H9 (cell line): Measurements from ENCODE around the gene HS1BP3. TPM values are rescaled to one million over a fixed set of nuclear protein-coding genes. Genes with fewer than 3 reads are reported as not detected.

Experiments used
- DNase-seq: peaks from one replicate; pipeline ENCODE4 v3.0.0-alpha.2; 2017
- H2AFZ ChIP-seq: one replicate; pipeline ENCODE4 v1.6.1; 2013; ENCODE audit warnings: mild to moderate bottlenecking, low read length, control low read depth, moderate library complexity
- H2AK5ac ChIP-seq: 2 replicates; pipeline ENCODE4 v1.6.1; 2013; ENCODE audit warnings: low read length, control low read depth, mixed read lengths; ENCODE audit not compliant: insufficient read length
- H2BK120ac ChIP-seq: one replicate; pipeline ENCODE4 v1.6.1; 2013; ENCODE audit warnings: low read depth, mild to moderate bottlenecking, low read length, control low read depth, inconsistent platforms; ENCODE audit not compliant: poor library complexity, severe bottlenecking
- H2BK12ac ChIP-seq: 2 replicates; pipeline ENCODE4 v1.6.1; 2013; ENCODE audit warnings: low read length, control low read depth, mixed read lengths, low read depth; ENCODE audit not compliant: insufficient read length
- H2BK15ac ChIP-seq: 2 replicates; pipeline ENCODE4 v1.6.1; 2013; ENCODE audit warnings: low read depth, low read length, control low read depth
- H2BK20ac ChIP-seq: one replicate; pipeline ENCODE4 v1.6.1; 2013; ENCODE audit warnings: low read depth, mild to moderate bottlenecking, low read length, control low read depth, inconsistent platforms; ENCODE audit not compliant: poor library complexity, severe bottlenecking
- H2BK5ac ChIP-seq: 2 replicates; pipeline ENCODE4 v1.6.1; 2013; ENCODE audit warnings: low read length, control low read depth, mixed read lengths; ENCODE audit not compliant: insufficient read length
- H3K14ac ChIP-seq: 2 replicates; pipeline ENCODE4 v1.6.1; 2013; ENCODE audit warnings: low read length, control low read depth; ENCODE audit not compliant: insufficient read depth
- H3K18ac ChIP-seq: 2 replicates; pipeline ENCODE4 v1.6.1; 2013; ENCODE audit warnings: low read depth, mild to moderate bottlenecking, mixed read lengths, low read length, control low read depth; ENCODE audit not compliant: insufficient read length
- H3K23ac ChIP-seq: 2 replicates; pipeline ENCODE4 v1.6.1; 2013; ENCODE audit warnings: low read length, control low read depth, mixed read lengths, low read depth; ENCODE audit not compliant: insufficient read length
- H3K23me2 ChIP-seq: 2 replicates; pipeline ENCODE4 v1.6.1; 2013; ENCODE audit warnings: low read depth, mild to moderate bottlenecking, mixed read lengths, low read length, control low read depth; ENCODE audit not compliant: insufficient read length, poor library complexity, severe bottlenecking
- H3K27ac ChIP-seq: 2 replicates; pipeline ENCODE4 v1.5.1; 2013; ENCODE audit warnings: low read length, control low read depth, mixed read lengths, low read depth; ENCODE audit not compliant: insufficient read length
- H3K27me3 ChIP-seq: 2 replicates; pipeline ENCODE4 v1.6.1; 2013; ENCODE audit warnings: low read length, control low read depth, inconsistent platforms; ENCODE audit not compliant: insufficient read depth
- H3K4ac ChIP-seq: 2 replicates; pipeline ENCODE4 v1.6.1; 2013; ENCODE audit warnings: low read depth, mild to moderate bottlenecking, control low read depth, inconsistent platforms, low read length, moderate library complexity
- H3K4me1 ChIP-seq: 2 replicates; pipeline ENCODE4 v1.6.1; 2013; ENCODE audit warnings: low read length, control low read depth, inconsistent platforms; ENCODE audit not compliant: insufficient read depth
- H3K4me2 ChIP-seq: 2 replicates; pipeline ENCODE4 v1.6.1; 2013; ENCODE audit warnings: low read length, control low read depth, mixed read lengths; ENCODE audit not compliant: insufficient read length, insufficient read depth
- H3K56ac ChIP-seq: 2 replicates; pipeline ENCODE4 v1.6.1; 2013; ENCODE audit warnings: low read depth, mild to moderate bottlenecking, mixed read lengths, low read length, control low read depth; ENCODE audit not compliant: insufficient read length
- H3K79me1 ChIP-seq: 2 replicates; pipeline ENCODE4 v1.6.1; 2013; ENCODE audit warnings: low read depth, mild to moderate bottlenecking, moderate library complexity, low read length, control low read depth, inconsistent platforms; ENCODE audit not compliant: insufficient read depth, poor library complexity, severe bottlenecking
- H3K79me2 ChIP-seq: 2 replicates; pipeline ENCODE4 v1.6.1; 2013; ENCODE audit warnings: low read length, control low read depth, inconsistent platforms; ENCODE audit not compliant: insufficient read depth
- H3K9ac ChIP-seq: 2 replicates; pipeline ENCODE4 v1.6.1; 2013; ENCODE audit warnings: low read length, control low read depth, mixed read lengths; ENCODE audit not compliant: insufficient read length; ENCODE audit errors: extremely low read depth
- H3K9me3 ChIP-seq: one replicate; pipeline ENCODE4 v1.6.1; 2013; ENCODE audit warnings: low read depth, low read length, inconsistent platforms; ENCODE audit not compliant: control insufficient read depth
- H3T11ph ChIP-seq: one replicate; pipeline ENCODE4 v1.6.1; 2013; ENCODE audit warnings: mild to moderate bottlenecking, low read length, control low read depth, inconsistent platforms
- H4K20me1 ChIP-seq: one replicate; pipeline ENCODE4 v1.6.1; 2013; ENCODE audit not compliant: control insufficient read depth, insufficient read length, insufficient read depth
- H4K5ac ChIP-seq: 2 replicates; pipeline ENCODE4 v1.6.1; 2013; ENCODE audit warnings: low read depth, mild to moderate bottlenecking, mixed read lengths, low read length, control low read depth; ENCODE audit not compliant: insufficient read length
- H4K8ac ChIP-seq: replicated peaks from 2 replicates; pipeline ENCODE4 v1.6.1; 2013; ENCODE audit warnings: low read length, control low read depth, mixed read lengths, low read depth; ENCODE audit not compliant: insufficient read length
- H4K91ac ChIP-seq: 2 replicates; pipeline ENCODE4 v1.6.1; 2013; ENCODE audit warnings: low read depth, mild to moderate bottlenecking, moderate library complexity, mixed read lengths, low read length, control low read depth; ENCODE audit not compliant: insufficient read length
- H3K27ac Mint-ChIP-seq, 3 experiments: 2 replicates in 2 of 3; 3 replicates in 1 of 3; pipeline ENCODE4 v1.8.0; 2020 to 2021; ENCODE audit warnings: mixed read lengths in 3 of 3, mild to moderate bottlenecking in 1 of 3, moderate library complexity in 1 of 3
- H3K27me3 Mint-ChIP-seq: 2 replicates; pipeline ENCODE4 v1.8.0; 2021; ENCODE audit warnings: low read depth, mild to moderate bottlenecking, moderate library complexity, mixed read lengths
- H3K36me3 Mint-ChIP-seq, 3 experiments: 2 replicates in 2 of 3; 3 replicates in 1 of 3; pipeline ENCODE4 v1.8.0; 2020 to 2021; ENCODE audit warnings: low read depth in 3 of 3, mixed read lengths in 3 of 3; ENCODE audit not compliant: insufficient read depth in 1 of 3
- H3K4me1 Mint-ChIP-seq, 2 experiments: 2 replicates each; pipeline ENCODE4 v1.8.0; 2020; ENCODE audit warnings: mixed read lengths in 2 of 2
- H3K4me3 Mint-ChIP-seq, 2 experiments: 2 replicates in 1 of 2; 3 replicates in 1 of 2; pipeline ENCODE4 v1.8.0; 2020 to 2021; ENCODE audit warnings: mild to moderate bottlenecking in 2 of 2, mixed read lengths in 2 of 2, moderate library complexity in 1 of 2
- H3K9me3 Mint-ChIP-seq, 2 experiments: 2 replicates in 1 of 2; 3 replicates in 1 of 2; pipeline ENCODE4 v1.8.0; 2020; ENCODE audit warnings: mild to moderate bottlenecking in 2 of 2, mixed read lengths in 2 of 2, moderate library complexity in 1 of 2
- WGBS: extraction: QIAGEN DNeasy Blood & Tissue Kit; methylation state at CpG from one replicate; pipeline ENCODE4 v1.1.7; 2013; ENCODE audit warnings: missing lambda C conversion rate, low lambda C conversion rate, mixed read lengths; ENCODE audit not compliant: insufficient read length; ENCODE audit errors: extremely low coverage; 5-methylcytosine and 5-hydroxymethylcytosine counted together
- total RNA-seq: library from RNA; stranded (reverse); gene quantifications from 2 replicates; pipeline ENCODE4 v1.2.1, GENCODE V29; 2021
- TF ChIP-seq, protein P1 (sequence below): fragments of 200-600 bp; sonication (generic); conservative IDR thresholded peaks from 3 replicates; pipeline ENCODE4 v1.8.0; 2021; ENCODE audit warnings: antibody characterized with exemption, mild to moderate bottlenecking

HS1BP3 gene
- total RNA-seq, 1 experiment from 2014 or later = 11.1 TPM

DNA sequence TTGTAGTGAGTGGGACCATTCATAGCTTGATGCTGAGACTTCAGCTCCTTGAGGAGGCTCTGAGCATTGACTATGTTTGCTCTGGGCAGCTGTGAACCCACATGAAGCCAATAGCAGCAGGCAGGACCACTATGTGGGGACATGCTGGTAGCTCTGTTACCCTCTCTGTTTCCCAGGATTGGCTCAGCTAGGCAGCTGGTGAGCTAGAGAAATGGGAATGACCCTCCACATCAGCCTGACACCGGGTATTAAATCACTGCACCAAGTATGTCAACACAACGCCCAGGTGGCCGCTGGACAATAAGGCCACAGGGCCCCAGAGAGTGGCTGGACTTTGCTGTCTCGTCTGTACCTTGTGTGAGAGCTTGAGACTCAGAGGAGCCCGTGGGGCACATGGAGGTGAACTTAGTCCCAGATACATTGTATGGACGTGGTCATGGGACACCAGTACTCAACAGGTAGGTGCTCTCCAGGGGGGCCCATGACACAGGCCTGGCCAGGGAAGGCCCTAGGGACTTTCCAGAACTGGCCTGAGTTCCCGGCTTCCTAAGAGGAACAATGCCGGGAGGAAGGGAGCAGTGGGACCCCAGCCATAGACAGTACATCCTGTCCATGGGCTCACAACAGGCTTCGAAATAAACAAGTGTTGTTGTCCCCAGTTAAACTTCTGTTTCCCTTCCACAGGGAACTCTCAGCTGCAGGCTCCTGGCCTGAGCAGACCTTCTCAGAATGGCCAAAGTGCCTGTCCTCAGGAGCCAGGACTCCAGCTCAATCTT lies 35.2 kb downstream of the HS1BP3 start:
- Histone ChIP-seq H3K9me3 (no peaks in the 10 kb centered on the region), H4K91ac (no peak overlapping the region), H3K27me3 (no peaks in the 10 kb centered on the region), H3K27ac (no peak overlapping the region), H3K4ac (no peak overlapping the region), H3K18ac (no peak overlapping the region), H3K9ac (no peak overlapping the region), H3K79me1 (no peaks in the 10 kb centered on the region), H2BK20ac (no peak overlapping the region), H4K5ac (no peak overlapping the region), H2BK120ac (no peak overlapping the region), H2BK12ac (no peak overlapping the region), H4K20me1 (no peaks in the 10 kb centered on the region), H3K4me1 (peaks cover 3% of the 10 kb centered on the region; the same call in 1 of the 2 replicates), H4K8ac (no peak overlapping the region), H3K23me2 (peaks cover 3% of the 10 kb centered on the region), H3K4me2 (no peak overlapping the region), H3K79me2 (no peaks in the 10 kb centered on the region), H3T11ph (no peak overlapping the region), H3K14ac (no peak overlapping the region), H2BK5ac (no peak overlapping the region), H3K23ac (no peak overlapping the region), H2AFZ (no peak overlapping the region), H2BK15ac (no peak overlapping the region), H2AK5ac (no peak overlapping the region), H3K56ac (no peak overlapping the region)
- no peaks in the 10 kb centered on the region for H3K9me3 Mint-ChIP-seq
- H3K27me3 Mint-ChIP-seq = peaks cover 3% of the 10 kb centered on the region; the same call in 1 of the 2 replicates
- WGBS = no CpG with 5 or more reads among the region's 9 CpGs
- no peak overlapping the region; a peak in 1 of 7 replicates for H3K27ac Mint-ChIP-seq
- TF ChIP-seq, protein P1, sequence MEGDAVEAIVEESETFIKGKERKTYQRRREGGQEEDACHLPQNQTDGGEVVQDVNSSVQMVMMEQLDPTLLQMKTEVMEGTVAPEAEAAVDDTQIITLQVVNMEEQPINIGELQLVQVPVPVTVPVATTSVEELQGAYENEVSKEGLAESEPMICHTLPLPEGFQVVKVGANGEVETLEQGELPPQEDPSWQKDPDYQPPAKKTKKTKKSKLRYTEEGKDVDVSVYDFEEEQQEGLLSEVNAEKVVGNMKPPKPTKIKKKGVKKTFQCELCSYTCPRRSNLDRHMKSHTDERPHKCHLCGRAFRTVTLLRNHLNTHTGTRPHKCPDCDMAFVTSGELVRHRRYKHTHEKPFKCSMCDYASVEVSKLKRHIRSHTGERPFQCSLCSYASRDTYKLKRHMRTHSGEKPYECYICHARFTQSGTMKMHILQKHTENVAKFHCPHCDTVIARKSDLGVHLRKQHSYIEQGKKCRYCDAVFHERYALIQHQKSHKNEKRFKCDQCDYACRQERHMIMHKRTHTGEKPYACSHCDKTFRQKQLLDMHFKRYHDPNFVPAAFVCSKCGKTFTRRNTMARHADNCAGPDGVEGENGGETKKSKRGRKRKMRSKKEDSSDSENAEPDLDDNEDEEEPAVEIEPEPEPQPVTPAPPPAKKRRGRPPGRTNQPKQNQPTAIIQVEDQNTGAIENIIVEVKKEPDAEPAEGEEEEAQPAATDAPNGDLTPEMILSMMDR = no peak
- no peak overlapping the region for H3K4me3 Mint-ChIP-seq
- peaks cover 0 to 5% (median 4%) of the 10 kb centered on the region in 3 experiments; a peak in 3 of 7 replicates for H3K36me3 Mint-ChIP-seq
- DNase-seq = no peak
- H3K4me1 Mint-ChIP-seq = peaks cover 22 to 36% of the 10 kb centered on the region in 2 experiments
